HEK293 (cell line): ENCODE data around the gene SERPINB6.
A peak's percentile ranks its signal among the peaks of the same experiment; 100 is the strongest.

ENCODE experiments used
- CTCF ChIA-PET: fragments of 350-600 bp; formaldehyde crosslinking; extraction: SDS; loops from one replicate; lab custom pipeline; 2021; ENCODE audit warnings: antibody characterized with exemption; lab: Yijun Ruan, JAX
- POLR2A ChIA-PET: fragments of 300-600 bp; formaldehyde crosslinking; extraction: SDS; loops from one replicate; lab custom pipeline; 2020; ENCODE audit warnings: antibody characterized with exemption, inconsistent platforms; lab: Yijun Ruan, JAX
- H3K27ac ChIP-seq: fragments of 200-500 bp; sonication (Bioruptor generic); 2 replicates; pipeline ENCODE4 v1.5.1; 2014; ENCODE audit warnings: low read depth, low read length, control low read depth, inconsistent platforms; ENCODE audit errors: extremely low read depth
- H3K36me3 ChIP-seq, 2 experiments: fragments of 200-500 bp in 1 of 2; sonication (Bioruptor generic) in 1 of 2; 1 replicate in 1 of 2; 2 replicates in 1 of 2; pipeline ENCODE4 v1.5.1; 2014 to 2017; ENCODE audit warnings: inconsistent platforms in 2 of 2, low read length in 2 of 2; ENCODE audit not compliant: control insufficient read depth in 2 of 2, insufficient read depth in 1 of 2
- H3K4me1 ChIP-seq: fragments of 200-500 bp; sonication (Bioruptor generic); 2 replicates; pipeline ENCODE4 v1.5.1; 2014; ENCODE audit warnings: mild to moderate bottlenecking, low read length, inconsistent platforms; ENCODE audit not compliant: control insufficient read depth, insufficient read depth
- H3K4me3 ChIP-seq: 2 replicates; pipeline ENCODE4 v1.5.1; 2011; ENCODE audit warnings: low read depth, mild to moderate bottlenecking, control low read depth, low read length, moderate library complexity
- H3K9me3 ChIP-seq: fragments of 200-500 bp; sonication (Bioruptor generic); 2 replicates; pipeline ENCODE4 v1.5.1; 2014; ENCODE audit warnings: low read depth, low read length, inconsistent platforms; ENCODE audit not compliant: control insufficient read depth, insufficient read depth
- GLI2 ChIP-seq: fragments of 450-650 bp; formaldehyde crosslinking; IDR thresholded peaks from 2 replicates; pipeline ENCODE4; 2017; ENCODE audit warnings: missing biosample characterization, missing genetic modification characterization, low read depth, borderline replicate concordance
- KLF9 ChIP-seq: fragments of 450-650 bp; formaldehyde crosslinking; IDR thresholded peaks from 2 replicates; pipeline ENCODE4 v1.5.1; 2016; ENCODE audit warnings: missing biosample characterization, missing genetic modification characterization, low read depth
- SCRT2 ChIP-seq: fragments of 450-650 bp; formaldehyde crosslinking; IDR thresholded peaks from 2 replicates; pipeline ENCODE4 v1.5.1; 2016; ENCODE audit warnings: missing biosample characterization, missing genetic modification characterization
- ZBTB48 ChIP-seq: fragments of 450-650 bp; formaldehyde crosslinking; IDR thresholded peaks from 2 replicates; pipeline ENCODE4 v1.5.1; 2016; ENCODE audit warnings: missing biosample characterization, missing genetic modification characterization
- ZNF138 ChIP-seq: fragments of 450-650 bp; formaldehyde crosslinking; IDR thresholded peaks from 2 replicates; pipeline ENCODE4 v1.5.1; 2016; ENCODE audit warnings: missing biosample characterization, missing genetic modification characterization, borderline replicate concordance
- ZNF146 ChIP-seq: fragments of 450-650 bp; formaldehyde crosslinking; IDR thresholded peaks from 2 replicates; pipeline ENCODE4 v1.5.1; 2016; ENCODE audit warnings: missing biosample characterization, missing genetic modification characterization
- ZNF155 ChIP-seq: fragments of 450-650 bp; formaldehyde crosslinking; IDR thresholded peaks from 2 replicates; pipeline ENCODE4 v1.5.1; 2016; ENCODE audit warnings: missing biosample characterization, missing genetic modification characterization
- ZNF169 ChIP-seq: fragments of 450-650 bp; formaldehyde crosslinking; IDR thresholded peaks from 2 replicates; pipeline ENCODE4 v1.5.1; 2016; ENCODE audit warnings: missing biosample characterization, missing genetic modification characterization
- ZNF324 ChIP-seq: fragments of 450-650 bp; formaldehyde crosslinking; IDR thresholded peaks from 2 replicates; pipeline ENCODE4 v1.5.1; 2016; ENCODE audit warnings: missing biosample characterization, missing genetic modification characterization
- ZNF350 ChIP-seq: fragments of 450-650 bp; formaldehyde crosslinking; IDR thresholded peaks from 2 replicates; pipeline ENCODE4 v1.5.0; 2017; ENCODE audit warnings: missing biosample characterization, mild to moderate bottlenecking, missing genetic modification characterization
- ZNF530 ChIP-seq: fragments of 450-650 bp; formaldehyde crosslinking; IDR thresholded peaks from 2 replicates; pipeline ENCODE4 v1.5.1; 2016; ENCODE audit warnings: low read depth, missing biosample characterization, missing genetic modification characterization
- ZNF677 ChIP-seq: fragments of 450-650 bp; IDR thresholded peaks from 2 replicates; pipeline ENCODE4 v1.5.0; 2018; ENCODE audit warnings: missing biosample characterization, mild to moderate bottlenecking, missing genetic modification characterization, moderate library complexity
- ZNF707 ChIP-seq: fragments of 450-650 bp; formaldehyde crosslinking; IDR thresholded peaks from 2 replicates; pipeline ENCODE4 v1.5.1; 2016; ENCODE audit warnings: missing biosample characterization, missing genetic modification characterization
- ZSCAN16 ChIP-seq: fragments of 450-650 bp; formaldehyde crosslinking; IDR thresholded peaks from 2 replicates; pipeline ENCODE4 v1.5.1; 2016; ENCODE audit warnings: missing biosample characterization, missing genetic modification characterization
- TF ChIP-seq, protein P1 (sequence below): fragments of 450-650 bp; formaldehyde crosslinking; IDR thresholded peaks from 2 replicates; pipeline ENCODE4 v1.5.1; 2016; ENCODE audit warnings: missing biosample characterization, missing genetic modification characterization
- TF ChIP-seq, protein P2 (sequence below): sonication (generic); formaldehyde crosslinking; IDR thresholded peaks from 2 replicates; pipeline ENCODE4 v1.8.1; 2022; ENCODE audit warnings: mild to moderate bottlenecking, moderate library complexity, missing genetic modification reagents

The SERPINB6 gene

DNA sequence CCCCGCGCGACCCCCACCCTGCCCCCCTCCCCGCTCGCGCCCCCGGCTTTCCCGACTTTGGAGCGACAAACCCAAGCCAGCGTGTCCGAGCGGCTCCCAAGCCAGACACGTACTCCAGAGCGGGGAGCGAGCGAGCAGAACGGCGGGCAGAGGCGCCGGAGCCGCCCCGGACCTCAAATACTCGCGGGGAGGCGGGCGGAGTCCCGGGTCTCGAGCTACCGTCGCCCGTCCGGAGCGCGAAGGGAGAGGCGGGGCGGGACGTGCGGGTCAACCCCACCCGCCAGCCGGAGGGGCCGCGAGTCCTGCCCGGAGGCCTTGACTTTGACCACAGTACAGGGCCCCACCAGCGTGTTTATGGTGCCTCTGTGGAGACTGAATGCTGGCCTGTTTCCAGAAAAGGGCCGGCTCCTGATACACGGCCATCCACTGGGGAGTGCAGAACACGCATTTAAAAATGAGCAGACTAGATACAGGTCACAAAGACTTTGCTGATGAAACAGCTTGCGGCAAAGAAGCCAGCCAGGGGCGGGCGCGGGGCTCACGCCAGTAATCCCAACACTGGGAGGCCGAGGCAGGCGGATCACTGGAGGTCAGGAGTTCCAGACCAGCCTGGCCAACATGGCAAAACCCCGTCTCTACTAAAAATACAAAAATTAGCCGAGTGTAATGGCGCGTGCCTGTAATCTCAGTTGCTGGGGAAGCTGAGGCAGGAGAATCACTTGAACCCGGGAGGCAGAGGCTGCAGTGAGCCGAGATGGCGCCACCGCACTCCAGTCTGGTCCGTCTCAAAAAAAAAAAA lies at the start of gene SERPINB6 (continued):
- TF ChIP-seq, protein P1, sequence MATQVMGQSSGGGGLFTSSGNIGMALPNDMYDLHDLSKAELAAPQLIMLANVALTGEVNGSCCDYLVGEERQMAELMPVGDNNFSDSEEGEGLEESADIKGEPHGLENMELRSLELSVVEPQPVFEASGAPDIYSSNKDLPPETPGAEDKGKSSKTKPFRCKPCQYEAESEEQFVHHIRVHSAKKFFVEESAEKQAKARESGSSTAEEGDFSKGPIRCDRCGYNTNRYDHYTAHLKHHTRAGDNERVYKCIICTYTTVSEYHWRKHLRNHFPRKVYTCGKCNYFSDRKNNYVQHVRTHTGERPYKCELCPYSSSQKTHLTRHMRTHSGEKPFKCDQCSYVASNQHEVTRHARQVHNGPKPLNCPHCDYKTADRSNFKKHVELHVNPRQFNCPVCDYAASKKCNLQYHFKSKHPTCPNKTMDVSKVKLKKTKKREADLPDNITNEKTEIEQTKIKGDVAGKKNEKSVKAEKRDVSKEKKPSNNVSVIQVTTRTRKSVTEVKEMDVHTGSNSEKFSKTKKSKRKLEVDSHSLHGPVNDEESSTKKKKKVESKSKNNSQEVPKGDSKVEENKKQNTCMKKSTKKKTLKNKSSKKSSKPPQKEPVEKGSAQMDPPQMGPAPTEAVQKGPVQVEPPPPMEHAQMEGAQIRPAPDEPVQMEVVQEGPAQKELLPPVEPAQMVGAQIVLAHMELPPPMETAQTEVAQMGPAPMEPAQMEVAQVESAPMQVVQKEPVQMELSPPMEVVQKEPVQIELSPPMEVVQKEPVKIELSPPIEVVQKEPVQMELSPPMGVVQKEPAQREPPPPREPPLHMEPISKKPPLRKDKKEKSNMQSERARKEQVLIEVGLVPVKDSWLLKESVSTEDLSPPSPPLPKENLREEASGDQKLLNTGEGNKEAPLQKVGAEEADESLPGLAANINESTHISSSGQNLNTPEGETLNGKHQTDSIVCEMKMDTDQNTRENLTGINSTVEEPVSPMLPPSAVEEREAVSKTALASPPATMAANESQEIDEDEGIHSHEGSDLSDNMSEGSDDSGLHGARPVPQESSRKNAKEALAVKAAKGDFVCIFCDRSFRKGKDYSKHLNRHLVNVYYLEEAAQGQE (tag by site-specific recombination) = no peak
- TF ChIP-seq ZNF324 (0 out of 2 replicates have a peak, but pooled peaks have one; percentile 19), ZSCAN16 (no peak), ZNF707 (no peak), SCRT2 (tag by site-specific recombination) (no peak), ZBTB48 (tag by site-specific recombination) (0 out of 2 replicates have a peak, but pooled peaks have one; percentile 25), ZNF677 (tag by site-specific recombination) (no peak), ZNF138 (tag by site-specific recombination) (no peak), ZNF350 (tag by site-specific recombination) (no peak), ZNF530 (tag by site-specific recombination) (no peak), GLI2 (tag by site-specific recombination) (no peak)

DNA sequence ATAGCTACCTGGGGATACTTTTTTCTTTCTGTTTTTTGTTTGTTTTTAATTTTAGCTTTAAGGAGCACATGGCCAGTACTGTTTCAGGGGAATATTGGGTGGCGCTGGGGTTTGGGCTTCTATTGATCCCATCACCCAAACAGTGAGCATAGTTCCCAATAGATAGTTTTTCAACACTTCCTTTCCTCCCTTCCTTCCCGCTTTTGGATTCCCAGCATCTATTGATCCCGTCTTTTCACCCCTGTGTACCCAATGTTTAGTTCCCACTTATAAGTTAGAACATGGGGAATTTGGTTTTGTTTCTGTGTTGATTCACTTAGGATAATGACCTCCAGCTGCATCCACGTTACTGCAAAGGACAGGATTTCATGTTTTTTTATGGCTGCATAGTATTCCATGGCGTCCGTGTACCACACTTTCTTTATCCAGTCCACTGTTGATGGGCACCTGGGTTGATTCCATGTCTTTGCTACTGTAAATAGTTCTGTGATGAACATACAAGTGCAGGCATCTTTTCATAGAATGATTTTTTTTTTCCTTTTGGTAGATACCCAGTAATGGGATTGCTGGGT lies 48.5 kb upstream of the SERPINB6 start:
- ChIA-PET POLR2A (no interaction called here), CTCF (interaction anchor here (0.6 to 2.6 kb wide), 7 partner anchors 12 to 740 kb away, joined by 3 to 10 read pairs (median 4); no protein-coding TSS in a partner anchor)
- H3K4me3 ChIP-seq = no peak overlapping the region
- no peaks in the 10 kb centered on the region for H3K4me1 ChIP-seq
- TF ChIP-seq ZNF169 (tag by site-specific recombination) (no peak), ZNF146 (tag by site-specific recombination) (peak; percentile 62)
- H3K27ac ChIP-seq = no peak overlapping the region
- peaks cover 6 to 38% of the 10 kb centered on the region in 2 experiments; a peak in 1 of 3 replicates for H3K36me3 ChIP-seq
- H3K9me3 ChIP-seq = no peaks in the 10 kb centered on the region

DNA sequence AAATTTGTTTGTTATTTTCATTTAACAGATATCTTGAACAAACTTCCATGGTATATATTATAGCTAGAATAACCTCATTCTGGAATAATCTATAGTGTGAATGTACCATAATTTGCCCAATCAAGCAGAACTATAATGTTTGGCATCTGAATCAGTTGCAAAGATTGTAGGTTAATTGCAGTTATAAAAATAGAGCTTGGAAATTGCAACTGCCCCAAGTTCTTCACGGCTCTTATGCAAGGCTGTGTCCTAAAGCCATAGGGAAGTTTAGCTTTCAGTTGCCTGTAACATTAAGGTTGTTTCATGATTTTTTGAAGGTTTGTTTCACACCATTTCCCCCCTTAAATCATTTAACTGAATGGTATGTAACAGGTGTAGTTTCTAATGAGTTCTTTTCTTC lies 47.7 kb upstream of the SERPINB6 start:
- Histone ChIP-seq H3K9me3 (no peaks in the 10 kb centered on the region), H3K36me3 (peaks cover 6 to 44% of the 10 kb centered on the region in 2 experiments; a peak in 1 of 3 replicates), H3K27ac (no peak overlapping the region), H3K4me1 (no peaks in the 10 kb centered on the region), H3K4me3 (no peak overlapping the region)
- ChIA-PET CTCF (interaction anchor here (0.5 to 2.6 kb wide), 5 partner anchors 11 to 1136 kb away, joined by 3 to 10 read pairs (median 3); no protein-coding TSS in a partner anchor), POLR2A (interaction anchor here (1.7 kb wide), 1 partner anchor 17 kb away, joined by 5 read pairs; no protein-coding TSS in a partner anchor)
- TF ChIP-seq ZBTB48 (tag by site-specific recombination) = no peak
- TF ChIP-seq, protein P2, sequence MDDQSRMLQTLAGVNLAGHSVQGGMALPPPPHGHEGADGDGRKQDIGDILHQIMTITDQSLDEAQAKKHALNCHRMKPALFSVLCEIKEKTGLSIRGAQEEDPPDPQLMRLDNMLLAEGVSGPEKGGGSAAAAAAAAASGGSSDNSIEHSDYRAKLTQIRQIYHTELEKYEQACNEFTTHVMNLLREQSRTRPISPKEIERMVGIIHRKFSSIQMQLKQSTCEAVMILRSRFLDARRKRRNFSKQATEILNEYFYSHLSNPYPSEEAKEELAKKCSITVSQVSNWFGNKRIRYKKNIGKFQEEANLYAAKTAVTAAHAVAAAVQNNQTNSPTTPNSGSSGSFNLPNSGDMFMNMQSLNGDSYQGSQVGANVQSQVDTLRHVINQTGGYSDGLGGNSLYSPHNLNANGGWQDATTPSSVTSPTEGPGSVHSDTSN = no peak
- TF ChIP-seq KLF9 (tag by site-specific recombination) = no peak
- TF ChIP-seq ZNF155 (tag by site-specific recombination) = no peak
- TF ChIP-seq, all 188 proteins: peak for 0
